HG02840 (cell line): ENCODE results near the gene TNF.
A peak's percentile ranks its signal among the peaks of the same experiment; 100 is the strongest.
"Not testable (repeated sequence)": the region's sequence is repeated elsewhere in the genome, so short reads cannot be mapped to it uniquely, and the experiment has no call there.

Source experiments
- ATAC-seq: cut with Tn5 transposase; IDR thresholded peaks from one replicate; pipeline ENCODE4 v1.9.1; 2021; ENCODE audit warnings: mild to moderate bottlenecking, moderate library complexity, moderate number of reproducible peaks; ENCODE audit not compliant: unreplicated experiment, low FRiP score

The TNF gene

DNA sequence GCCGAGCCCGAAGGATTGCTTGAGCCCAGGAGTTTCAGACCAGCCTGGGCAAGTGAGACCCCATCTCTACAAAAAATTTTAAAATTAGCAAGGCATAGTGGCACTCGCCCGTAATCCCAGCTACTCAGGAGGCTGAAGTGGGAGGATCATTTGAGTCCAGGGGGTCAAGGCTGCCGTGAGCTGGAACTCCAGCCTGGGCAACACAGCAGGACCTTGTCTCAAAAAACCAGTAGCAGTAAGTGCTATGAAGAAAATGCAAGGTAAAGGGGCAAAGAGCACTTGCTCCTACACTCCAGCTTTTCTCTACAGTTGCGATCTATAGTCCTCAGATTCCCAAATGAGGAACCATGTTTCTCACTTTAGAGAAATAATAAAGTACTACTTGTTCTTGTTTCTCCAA is 31.7 kb upstream of the TNF start:
- no peak for ATAC-seq

DNA sequence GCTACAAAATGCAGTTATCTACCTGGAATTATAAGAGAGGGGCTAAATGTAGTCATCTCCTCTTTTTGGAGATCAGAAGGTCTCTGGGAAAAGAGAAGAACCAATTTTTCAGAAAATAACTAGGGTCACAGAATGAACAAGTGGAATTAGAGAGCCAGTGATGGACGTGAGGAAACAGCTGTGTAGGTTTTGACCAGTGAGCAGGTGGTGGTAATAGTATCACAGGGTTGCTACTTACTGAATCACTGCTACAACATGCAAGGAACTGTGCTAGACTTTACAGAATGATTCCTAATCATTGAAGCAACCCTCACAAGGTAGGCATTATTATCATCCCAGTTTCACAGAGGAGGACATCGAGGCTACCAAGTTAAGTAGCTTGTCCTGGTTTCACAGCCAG is 30.7 kb upstream of the TNF start:
- no peak for ATAC-seq

DNA sequence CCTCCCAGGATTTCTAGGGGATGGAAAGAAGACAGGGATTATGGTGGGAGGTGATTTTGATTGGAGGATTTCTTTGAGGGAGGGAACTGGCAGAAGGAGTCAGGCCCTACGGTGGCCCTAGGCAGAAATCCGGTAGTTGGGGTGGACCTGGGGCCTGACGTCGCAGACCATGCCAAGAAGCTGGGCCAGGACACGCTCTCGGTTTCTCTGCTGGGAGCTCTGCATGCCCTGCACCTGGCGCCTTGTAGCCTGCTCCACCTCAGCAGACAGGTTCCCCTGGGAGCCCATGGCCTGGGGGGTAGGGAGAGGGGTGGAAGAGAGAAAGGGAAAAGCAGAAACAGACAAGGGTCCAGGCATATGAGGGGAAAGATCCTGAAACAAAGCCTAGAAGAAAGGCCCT is 30.1 kb upstream of the TNF start:
- no peak for ATAC-seq

DNA sequence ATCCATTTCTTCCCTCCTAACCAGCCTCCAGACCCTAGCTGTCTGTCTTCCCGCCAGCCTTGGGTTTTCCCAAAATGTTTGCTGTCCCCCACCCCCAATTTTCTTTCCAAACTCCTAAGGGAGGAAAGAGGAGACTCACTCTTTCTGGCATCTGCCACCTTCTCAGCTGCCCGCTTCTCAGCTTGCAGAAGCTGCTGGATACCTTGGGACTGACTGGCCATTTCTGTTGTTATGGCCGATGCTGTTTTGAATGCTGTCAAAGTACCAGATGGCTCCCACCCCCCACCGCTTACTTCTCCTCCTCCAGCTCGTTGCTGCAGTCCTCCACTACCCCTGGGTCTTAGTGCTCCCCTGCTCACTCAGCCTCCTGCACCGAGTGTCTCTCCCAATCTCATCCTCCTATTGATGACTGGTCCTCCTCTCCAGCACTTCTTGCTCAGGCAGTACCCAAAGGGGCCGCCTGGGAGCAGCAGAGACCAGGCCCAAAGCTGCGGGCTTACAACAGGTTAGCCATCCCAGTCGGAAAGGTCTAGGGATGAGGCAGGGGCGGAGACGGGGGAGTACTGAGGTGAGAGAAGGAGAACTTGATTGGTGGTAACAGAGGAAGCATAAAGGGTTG is 28.9 kb upstream of the TNF start, which contains the start of gene ATP6V1G2:
Gene ATP6V1G2, minus strand, starts transcription at position 270 of the 619 bp plus-strand sequence. Its CDS starts 49 bp downstream, at position 221.
- no peak for ATAC-seq

DNA sequence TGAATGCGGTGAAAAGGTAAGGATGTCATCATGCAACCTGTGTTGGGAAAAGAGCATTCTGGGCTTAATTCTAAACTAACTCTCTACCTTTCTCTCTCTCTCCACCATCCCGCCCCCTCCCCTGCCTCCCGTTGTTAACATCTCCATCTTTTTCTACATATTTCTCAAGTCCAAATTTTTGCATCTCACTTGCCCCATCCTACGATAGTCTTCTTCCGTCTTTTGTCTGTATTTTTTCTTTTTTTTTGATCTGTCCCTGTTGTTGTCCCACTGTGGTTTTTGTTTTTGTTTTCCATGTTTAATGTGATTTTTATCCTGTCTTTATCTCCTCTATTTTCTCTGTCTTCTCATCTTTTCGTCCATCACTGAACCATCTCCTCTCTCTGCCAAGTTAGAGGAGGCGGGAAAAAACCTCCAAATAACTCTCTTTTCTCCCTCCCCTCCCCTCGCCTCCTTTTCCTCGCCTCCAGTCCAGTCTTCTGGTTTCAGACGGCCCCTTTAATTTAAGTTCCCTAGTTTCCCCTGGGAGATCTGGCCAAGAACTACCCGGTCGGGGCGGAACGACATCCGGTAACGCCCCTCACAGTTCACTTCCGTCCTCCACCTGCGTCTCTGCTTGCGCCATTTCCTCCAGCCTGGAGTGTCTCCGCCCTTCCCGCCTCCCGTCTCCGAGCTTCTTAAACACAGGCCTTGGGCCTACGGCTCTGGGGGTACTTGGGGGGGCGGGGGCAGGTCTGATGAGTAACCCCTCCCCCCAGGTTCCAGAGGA is 28.2 kb upstream of the TNF start, which contains the start of gene NFKBIL1:
Gene NFKBIL1, plus strand, starts transcription at position 651 of the 769 bp plus-strand sequence. Its CDS starts 87 bp downstream, at position 738.
- ATAC-seq = peak; percentile 72

DNA sequence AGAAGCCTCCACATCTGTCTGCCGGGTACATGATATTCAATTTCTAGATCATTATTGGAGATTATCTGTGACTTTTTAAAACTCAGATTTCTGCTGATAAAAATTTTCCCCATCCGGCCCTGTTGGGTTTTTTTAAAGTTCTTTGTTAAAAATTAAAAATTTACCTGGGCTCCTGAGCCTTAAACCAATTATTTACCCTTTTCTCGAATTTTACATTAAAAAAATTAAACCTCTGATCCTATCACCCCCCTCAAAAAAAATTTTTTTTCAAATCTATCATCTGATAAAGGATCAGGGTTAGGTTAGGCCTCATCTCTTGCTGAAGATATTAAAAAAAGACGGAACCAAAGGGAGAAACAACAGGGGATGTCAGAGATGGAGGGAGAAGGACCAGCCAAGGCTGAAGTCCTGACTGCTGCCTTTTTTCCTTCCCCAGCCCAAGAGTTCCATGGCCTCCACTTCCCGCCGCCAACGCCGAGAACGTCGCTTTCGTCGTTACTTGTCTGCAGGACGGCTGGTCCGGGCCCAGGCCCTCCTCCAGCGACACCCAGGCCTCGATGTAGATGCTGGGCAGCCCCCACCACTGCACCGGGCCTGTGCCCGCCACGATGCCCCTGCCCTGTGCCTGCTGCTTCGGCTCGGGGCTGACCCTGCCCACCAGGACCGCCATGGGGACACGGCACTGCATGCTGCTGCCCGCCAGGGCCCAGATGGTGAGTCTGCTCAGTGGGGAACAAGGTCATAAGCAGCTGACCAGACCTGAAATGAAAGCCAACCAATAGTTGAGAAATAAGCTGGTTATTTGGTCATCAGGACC is 27.4 kb upstream of the TNF start:
- no peak for ATAC-seq

DNA sequence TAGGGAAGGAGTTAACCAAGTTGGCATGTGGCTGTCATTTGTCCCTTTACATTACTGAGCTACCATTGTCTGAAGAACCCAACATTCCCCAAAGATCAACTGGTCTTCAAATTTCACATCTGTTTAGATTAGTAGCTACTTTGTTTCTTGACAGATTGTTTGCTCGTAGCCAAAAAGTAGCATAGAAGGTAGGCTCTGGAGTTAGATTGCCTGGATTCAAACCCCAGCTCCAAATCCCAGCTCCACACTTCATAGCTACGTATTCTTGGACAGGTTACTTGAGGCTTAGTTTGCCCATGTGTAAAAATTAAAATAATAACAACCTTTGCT is 26.9 kb upstream of the TNF start:
- no peak for ATAC-seq

DNA sequence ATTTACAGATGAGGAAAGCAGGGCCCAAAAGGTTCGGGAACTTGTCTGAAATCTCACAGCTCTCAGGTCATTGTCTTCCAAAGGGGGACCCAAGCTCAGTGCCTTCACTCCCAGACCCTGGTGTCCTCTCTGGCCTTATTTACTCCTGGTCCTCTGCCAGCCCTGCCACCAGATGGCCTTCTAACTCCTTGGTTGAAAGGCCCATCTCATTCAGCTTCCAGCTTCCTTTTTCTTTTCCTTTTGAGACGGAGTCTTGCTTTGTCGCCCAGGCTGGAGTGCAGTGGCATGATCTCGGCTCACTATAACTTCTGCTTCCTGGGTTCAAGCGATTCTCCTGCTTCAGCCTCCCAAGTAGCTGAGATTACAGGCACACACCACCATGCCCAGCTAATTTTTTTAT is 24.0 kb upstream of the TNF start:
- ATAC-seq = not testable (repeated sequence)

DNA sequence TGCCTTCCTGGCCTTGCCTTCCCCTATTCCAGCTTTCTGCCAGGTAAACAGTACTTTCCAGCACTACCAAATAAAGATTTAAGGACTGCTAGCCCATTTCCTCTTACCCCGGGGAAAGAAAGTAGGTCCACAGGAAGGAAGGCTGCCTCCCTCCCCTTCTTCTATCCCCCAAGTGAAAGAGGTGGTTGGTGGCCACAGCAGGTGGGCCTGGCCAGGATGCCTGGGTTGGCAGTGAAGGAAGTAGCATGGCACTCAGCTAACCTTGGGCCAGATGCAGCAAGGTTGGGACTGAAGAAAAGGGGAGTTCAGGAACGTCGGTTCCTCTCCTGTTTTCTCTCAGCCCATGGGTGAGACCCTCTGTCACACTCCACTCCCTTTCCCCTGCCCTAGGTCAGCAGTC is 19.1 kb upstream of the TNF start:
- ATAC-seq = no peak

DNA sequence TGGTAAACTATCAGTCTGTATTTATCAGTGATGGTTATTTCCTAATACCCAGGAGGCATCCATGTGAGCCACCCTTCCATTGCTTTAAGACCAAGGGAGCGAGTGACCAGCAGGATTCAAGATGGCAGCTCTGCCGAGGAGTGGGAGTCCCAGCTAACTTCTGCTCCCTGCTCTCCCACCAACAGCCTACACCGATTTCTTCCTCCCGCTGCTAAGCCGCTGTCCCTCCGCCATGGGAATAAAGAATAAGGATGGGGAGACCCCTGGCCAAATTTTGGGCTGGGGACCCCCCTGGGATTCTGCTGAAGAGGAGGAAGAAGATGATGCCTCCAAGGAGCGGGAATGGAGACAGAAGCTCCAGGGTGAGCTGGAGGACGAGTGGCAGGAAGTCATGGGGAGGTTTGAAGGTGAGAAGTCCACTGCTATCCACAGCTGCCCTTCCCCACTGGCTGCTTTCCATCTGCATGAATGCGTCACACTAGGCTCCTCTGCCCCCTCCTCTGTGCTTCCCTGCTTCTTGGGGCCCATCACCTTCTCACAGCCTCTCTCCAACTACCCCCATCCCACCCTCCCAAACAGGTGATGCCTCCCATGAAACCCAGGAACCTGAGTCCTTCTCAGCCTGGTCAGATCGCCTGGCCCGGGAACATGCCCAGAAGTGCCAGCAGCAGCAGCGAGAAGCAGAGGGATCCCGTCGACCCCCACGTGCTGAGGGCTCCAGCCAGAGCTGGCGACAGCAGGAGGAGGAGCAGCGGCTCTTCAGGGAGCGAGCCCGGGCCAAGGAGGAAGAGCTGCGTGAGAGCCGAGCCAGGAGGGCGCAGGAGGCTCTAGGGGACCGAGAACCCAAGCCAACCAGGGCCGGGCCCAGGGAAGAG is 17.7 kb upstream of the TNF start:
- ATAC-seq = no peak

DNA sequence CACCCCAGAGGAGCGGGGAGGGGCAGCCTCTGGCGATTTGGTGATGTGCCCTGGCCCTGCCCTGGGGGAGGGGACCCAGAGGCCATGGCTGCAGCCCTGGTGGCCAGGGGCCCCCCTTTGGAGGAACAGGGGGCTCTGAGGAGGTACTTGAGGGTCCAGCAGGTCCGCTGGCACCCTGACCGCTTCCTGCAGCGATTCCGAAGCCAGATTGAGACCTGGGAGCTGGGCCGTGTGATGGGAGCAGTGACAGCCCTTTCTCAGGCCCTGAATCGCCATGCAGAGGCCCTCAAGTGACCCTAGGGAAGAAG is 17.1 kb upstream of the TNF start:
- no peak for ATAC-seq

DNA sequence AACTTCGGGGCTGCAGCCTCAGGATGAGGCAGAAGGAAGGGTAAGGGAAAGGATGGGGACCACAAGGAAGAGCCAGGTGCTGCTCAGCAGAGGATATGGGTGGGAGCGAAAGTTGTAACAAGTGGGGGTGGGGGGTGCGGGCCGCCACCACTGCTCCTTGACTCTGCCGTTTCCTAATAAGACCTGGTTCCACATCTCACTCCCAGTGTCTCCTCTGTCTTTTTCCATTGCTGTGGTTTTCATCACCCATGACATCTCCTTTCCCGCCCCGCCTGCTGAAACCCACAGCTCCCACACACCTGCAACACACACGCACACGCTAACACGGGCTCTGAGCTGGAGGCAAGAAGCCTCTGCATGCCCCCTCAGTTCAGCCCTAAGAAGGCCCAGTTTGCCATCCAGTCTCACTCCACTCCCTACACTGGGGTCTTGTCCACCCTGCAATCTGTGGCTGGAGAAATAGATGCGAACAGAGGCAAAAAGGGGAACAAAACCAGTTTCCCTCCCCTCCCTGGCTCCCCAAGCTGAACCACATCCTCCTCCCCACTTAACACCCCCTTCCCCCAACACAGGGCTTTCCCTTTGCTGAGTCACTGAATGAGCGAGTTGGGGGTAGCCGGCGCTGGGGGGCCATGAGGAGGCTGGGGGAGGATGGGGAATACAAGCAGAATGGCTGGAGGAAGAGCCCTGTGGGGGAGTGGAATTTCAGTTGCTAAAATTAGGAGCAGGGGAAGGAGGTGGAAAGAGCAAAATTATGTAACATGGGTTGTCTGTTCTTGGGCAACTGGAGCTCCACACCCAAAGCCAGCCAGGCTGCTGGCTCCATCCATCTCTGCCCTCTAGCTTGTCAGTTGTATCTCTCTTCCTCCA is 16.5 kb upstream of the TNF start:
- ATAC-seq = no peak

DNA sequence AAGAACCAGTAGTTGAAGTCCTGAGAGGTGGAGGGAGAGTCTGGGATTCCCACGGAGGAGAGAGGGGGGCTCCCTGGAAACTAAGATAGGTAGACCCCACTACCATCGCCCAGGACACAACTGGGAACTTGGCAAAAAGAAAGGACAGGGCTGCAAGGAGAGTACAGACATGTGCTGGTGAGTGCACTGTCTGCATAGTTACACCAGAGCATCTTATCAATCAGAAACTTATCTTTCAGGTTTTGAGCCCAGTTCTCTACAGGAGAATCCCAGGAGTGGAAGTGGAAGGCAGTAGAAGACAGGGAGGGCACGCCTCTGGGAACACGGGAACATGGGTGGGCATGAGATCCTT is 15.8 kb upstream of the TNF start:
- no peak for ATAC-seq

DNA sequence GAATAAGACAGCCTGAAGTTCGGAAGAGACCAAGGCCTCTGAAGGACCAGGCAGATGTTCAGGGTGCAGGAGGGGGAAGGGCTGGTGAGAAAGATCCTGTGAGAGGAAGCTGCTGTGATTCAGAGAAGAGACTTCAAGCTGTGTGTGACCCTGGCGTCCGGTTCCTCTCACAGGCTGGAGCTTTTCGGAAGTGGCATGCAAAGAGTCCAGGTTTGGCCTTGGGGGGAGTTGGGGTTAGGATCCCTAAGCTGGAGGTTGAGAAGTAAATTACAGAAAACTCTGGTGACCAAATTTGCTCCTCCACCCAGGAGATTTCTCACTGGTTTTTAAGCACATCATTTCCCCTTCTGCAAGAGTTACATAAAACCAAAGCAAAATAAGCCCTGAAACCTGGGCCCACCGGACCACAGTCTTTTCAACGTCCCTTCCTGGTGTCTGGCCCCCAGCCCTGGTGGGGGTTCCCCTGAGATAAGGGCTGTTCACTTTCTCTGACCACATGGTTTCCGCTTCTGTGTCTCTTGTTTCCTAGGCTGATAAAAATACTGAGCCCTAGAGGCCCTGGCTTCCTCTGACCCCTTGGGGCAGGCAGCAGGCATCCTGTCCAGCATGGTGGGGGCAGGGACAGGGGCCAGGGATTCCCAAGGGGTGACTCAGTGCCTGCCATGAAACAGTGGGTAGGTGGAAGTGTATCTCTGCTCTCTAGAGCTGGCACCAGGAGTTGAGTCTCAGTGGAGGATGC is 15.2 kb upstream of the TNF start:
- ATAC-seq = peak; percentile 71

DNA sequence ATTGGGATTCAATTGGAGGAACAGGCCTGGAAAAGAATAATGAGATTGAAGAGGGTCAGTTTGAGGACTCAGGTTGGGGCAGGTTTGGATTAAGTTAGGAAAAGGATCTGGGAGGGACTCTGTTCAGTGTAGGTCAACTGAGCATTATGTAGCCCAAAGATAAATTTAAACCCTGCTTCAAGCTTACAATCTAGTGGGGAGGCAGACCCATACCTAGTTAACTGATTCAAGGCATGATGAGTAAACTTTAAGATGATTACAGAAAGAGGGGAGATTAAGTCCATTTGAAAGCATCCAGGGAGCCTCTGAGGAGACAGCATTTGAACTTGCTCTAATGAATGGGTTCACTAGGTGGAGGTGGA is 14.7 kb upstream of the TNF start:
- no peak for ATAC-seq

DNA sequence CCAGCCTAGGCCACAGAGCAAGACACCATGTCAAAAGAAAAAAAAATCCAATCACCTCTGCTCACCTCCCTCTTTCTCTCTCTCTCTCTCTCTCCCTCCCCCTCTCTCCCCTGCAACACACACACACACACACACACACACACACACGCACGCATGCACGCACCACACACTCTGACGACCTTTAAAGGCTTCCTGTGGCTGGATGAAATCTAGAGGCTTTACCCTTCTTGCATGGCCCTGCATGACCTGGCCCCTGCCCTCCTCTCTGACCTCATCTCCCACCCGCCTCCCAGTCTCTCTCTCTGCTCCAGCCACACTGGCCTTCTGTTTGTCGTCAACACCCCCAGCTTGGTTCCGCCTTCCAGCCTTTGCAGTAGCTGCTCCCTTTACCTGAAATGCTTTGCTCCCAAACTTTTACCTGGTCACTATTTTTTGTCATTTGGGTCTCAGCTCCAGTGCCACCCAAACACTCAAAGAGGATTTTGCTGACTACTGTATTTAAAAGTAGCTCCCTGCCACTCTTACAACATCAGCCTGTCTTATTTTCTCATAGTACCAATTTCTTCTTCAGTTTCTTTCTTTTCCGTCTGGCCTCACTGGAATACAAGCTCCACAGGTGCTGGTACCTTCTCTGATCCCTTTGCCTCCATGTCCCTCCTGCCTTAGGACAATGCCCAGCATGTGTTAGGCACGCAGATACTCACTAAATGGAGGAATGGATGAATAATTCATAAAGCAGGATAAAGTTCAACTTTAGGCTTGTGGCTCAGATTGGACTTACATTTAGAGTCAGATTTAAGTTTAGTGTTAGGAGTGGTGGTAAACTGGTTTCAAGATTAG is 7.6 kb upstream of the TNF start:
- no peak for ATAC-seq

DNA sequence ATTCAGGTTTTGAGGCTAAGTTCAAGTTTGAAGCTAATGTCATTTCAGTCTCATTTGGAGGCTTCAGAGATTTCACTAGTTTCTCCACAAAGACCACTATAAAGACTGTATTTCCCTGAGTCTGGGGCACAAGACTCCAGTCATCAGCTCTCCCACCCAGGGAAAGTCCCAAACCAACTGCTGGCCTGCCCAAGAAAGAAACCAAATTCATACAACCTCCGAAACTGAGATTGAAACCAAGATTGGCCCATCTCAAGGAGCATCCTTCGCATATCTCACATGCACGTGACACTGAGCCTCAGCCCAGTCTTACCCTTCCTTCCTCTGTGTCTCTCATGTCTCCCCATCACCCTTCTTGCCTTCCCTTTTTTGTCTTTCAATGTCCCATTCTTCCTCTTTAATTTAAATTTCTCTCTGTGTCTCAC is 6.8 kb upstream of the TNF start:
- peak; percentile 73 for ATAC-seq

DNA sequence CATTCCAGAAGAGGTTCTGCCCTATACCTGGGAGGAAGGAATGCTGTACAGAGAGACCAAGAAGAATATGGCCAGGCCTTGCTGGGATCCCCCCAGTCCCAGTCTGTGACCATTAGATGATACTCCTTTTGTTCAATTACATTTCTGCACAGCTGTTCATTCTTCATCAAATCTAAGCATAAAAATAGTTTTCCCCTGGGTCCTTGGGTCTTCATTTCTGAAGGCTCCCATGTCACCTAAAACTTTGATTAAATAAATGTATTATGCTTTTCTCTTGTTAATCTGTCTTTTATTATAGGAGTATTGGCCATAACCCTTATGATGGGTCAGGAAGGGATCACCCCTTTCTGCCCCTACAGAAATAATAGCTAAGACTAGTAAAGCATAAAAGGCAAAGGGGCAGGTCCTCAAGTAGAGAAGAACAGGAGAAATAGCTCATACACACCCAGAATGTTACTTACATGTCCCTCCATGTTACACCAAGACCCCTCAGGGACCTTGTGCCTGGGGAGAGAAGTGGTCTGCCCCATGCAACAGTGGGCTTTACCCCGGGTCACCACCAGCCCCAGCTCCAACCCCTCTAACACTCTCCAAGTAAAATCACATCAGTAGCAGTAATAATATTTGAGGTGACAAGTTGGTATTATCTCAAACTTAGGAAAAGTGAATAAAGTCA is 5.4 kb upstream of the TNF start:
- no peak for ATAC-seq
